PC-3 (cell line): ENCODE results near the gene SCN7A.

Experiments
- EZH2 ChIP-seq: fragments of 300-600 bp; sonication (generic); IDR thresholded peaks from one replicate; pipeline ENCODE4 v1.6.1; 2017; ENCODE audit warnings: antibody characterized with exemption, mild to moderate bottlenecking, low read length; ENCODE audit not compliant: unreplicated experiment
- TF ChIP-seq, protein P1 (sequence below): fragments of 300-600 bp; sonication (generic); conservative IDR thresholded peaks from 2 replicates; pipeline ENCODE4 v1.5.1; 2017; ENCODE audit warnings: antibody characterized with exemption, low read depth, mild to moderate bottlenecking, low read length

- TF ChIP-seq, protein P1, sequence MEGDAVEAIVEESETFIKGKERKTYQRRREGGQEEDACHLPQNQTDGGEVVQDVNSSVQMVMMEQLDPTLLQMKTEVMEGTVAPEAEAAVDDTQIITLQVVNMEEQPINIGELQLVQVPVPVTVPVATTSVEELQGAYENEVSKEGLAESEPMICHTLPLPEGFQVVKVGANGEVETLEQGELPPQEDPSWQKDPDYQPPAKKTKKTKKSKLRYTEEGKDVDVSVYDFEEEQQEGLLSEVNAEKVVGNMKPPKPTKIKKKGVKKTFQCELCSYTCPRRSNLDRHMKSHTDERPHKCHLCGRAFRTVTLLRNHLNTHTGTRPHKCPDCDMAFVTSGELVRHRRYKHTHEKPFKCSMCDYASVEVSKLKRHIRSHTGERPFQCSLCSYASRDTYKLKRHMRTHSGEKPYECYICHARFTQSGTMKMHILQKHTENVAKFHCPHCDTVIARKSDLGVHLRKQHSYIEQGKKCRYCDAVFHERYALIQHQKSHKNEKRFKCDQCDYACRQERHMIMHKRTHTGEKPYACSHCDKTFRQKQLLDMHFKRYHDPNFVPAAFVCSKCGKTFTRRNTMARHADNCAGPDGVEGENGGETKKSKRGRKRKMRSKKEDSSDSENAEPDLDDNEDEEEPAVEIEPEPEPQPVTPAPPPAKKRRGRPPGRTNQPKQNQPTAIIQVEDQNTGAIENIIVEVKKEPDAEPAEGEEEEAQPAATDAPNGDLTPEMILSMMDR = no peak
- no peak for TF ChIP-seq EZH2
Measured at GRCh38 chr2:166472332-166472731, 21.7 kb downstream of the SCN7A start.
